Measurements from ENCODE around the gene C21orf91.
"Not testable (repeated sequence)": the region's sequence is repeated elsewhere in the genome, so short reads cannot be mapped to it uniquely, and the experiment has no call there.

C21orf91 gene

DNA sequence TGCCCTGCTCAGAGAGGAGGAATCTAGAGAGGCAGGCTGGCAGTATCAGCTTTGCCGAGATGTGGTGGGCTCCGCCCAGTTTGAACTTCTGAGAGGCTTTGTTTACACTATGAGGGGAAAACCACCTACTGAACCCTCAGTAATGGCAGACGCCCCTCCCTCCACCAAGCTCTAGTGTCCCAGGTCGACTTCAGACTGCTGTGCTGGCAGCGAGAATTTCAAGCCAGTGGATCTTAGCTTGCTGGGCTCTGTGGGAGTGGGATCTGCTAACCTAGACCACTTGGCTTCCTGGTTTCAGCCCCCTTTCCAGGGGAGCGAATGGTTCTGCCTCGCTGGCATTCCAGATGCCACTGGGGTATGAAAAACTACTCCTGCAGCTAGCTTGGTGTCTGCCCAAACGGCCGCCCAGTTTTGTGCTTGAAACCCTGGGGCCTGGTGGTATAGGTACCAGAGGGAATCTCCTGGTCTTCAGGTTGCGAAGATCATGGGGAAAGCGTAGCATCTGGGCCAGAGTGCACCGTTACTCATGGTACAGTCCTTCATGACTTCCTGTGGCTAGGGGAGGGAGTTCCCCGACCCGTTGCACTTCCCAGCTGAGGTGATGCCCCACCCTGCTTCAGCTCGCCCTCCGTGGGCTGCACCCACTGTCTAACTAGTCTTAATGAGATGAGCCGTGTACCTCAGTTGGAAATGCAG, 43.6 kb downstream of the C21orf91 start:
- no peak for DNase-seq

DNA sequence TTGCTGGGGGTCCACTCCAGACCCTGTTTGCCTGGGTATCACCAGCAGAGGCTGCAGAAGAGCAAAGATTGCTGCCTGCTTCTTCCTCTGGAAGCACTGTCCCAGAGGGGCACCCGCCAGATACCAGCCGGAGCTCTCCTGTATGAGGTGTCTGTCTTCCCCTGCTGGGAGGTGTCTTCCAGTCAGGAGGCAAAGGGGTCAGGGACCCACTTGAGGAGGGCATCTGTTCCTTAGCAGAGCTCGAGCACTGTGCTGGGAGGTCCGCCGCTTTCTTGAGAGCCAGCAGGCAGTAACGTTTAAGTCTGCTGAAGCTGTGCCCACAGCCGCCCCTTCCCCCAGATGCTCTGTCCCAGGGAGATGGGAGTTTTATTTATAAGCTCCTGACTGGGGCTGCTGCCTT, 44.1 kb downstream of the C21orf91 start:
- DNase-seq = not testable (repeated sequence)

DNA sequence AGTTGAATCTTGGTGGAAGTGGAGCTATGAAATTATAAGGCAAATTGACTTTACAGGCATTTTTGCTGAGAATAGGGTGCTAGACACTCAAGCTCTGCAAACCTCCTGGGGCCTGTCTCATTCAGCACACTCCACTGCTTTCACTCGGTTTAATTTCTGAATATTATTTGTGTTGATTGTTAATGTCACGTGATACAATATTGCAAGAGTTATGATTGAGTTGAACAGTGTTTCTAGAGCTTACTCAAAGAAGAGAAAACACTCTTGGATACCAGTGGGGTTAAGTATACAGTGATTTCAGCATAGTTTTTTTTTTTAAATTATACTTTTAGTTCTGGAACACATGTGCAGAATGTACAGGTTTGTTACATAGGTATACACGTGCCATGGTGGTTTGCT, 49.7 kb downstream of the C21orf91 start:
- no peak for DNase-seq

DNA sequence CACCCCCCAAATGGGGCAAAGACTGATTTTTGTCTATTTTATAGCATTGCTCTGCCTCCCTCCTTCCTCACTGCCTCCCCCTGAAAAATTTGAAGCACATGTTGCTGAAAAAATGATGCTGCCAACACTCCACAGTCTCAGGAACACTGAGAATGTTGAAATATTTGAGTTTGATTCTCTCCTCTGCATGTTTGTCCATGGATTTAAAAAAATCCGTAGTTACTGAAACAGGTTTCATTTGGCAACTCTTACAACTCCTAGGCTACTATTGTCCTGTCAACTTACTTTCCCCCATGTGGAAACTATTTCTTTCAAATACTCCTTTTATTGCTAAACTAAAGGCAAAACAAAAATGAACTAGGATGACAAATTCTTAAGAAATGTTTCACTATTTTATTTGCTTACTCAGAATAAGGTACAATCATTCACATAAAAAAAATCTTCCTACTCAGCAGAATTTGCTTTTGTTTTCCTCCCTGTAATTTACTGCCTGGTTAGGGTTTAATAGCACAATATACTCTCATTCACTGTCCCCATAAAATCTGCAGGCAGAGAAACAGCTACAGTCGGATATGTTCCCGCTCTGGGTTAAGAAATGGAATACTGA, 50.2 kb downstream of the C21orf91 start:
- DNase-seq = no peak

DNA sequence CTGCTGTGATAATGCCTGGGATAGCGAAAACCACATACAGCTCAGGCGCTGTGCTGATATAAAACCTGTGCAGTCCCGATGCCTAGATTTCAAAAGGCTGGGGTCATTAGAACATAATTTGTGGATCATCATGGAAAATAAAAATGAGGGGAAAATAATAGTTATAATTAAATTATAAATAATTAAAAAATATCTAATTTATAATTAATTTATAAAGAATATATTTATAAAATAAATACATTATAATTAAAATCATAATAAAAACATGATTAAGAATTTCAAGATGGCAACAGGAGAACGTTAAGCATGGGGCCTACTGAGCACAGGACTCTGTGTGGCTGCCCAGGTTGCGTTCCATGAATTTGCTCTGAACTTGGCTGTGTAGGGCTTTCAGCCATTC, 53.9 kb downstream of the C21orf91 start:
- DNase-seq = no peak

DNA sequence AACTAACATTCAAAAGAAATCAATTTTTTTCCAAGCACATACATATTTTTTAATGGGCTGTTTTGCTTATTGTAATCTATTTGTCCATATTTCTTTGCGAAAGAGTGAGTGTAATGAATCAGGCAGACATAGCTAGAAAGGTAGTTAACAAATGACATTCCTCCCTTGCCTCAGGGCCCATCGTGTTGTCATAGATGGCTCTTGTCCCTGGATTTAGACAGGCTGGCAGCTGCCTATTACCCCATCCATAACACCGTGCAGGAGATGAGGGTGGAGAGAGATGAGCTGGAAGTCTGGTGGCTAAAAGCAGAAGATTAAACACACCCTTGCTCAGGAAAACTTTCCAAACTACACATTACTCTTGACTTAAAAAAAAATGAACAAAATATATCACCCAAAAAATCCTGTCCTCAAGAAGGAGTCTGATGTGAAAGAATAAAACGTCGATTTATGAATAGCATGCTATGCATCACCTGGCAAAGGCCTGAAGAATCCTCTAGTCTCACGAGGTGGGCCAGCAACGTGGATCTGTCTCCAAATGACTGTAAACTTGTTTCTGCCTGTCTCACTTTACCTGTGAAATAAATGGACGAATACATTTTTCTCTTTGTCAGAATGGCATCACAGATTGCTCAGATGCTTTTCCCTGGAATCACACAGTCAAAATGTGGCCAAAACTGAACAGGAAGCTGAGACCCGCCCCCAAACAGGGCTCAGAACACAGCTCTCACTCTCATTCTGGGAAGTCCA, 55.7 kb downstream of the C21orf91 start:
- DNase-seq = no peak

DNA sequence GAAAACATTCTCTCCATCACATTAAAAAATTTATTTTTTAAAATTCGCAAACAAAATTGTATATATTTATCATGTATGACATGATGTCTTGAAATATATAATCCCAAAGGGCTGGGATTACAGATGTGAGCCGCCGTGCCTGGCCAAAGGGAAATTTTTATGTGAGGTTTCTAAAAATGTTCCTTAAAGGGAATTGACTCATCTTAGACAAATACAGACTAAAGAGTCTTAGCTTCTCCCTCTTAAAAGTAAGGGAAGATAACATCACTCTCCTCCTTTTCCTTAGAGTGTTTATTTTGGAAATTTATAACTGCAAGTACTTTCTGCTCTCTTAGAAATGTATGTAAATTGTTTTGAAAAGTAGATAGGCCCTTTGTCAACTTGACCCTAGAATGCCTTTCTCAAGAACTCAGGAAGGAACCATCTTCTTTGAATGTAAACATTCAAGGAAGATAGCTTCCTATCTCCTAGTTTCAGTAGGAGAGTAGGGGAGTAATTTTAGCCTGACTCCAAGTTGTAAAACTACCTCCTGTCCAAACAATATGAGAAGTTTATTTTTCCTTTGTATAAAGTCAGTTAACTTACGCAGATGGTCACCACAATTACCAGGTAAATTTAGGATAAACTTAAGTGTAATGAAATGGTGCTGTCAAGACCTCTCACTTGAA, 59.5 kb downstream of the C21orf91 start:
- no peak for DNase-seq

DNA sequence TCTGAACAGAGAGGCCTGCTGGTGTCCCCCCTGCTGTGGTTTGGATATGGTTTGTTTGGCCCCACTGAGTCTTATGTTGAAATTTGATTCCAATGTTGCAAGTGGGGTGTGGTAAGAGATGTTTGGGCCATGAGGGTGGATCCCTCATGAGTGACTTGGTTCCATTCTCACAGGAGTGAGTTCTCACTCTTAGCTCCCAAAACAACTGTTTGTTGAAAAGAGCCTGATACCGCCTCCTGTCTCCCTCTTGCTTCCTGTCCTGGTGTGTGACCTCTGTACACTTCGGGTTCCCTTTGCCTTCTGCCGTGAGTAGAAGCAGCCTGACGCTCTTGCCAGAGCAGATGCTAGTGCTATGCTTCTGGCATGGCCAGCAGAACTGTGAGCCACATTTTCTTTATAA, 60.5 kb downstream of the C21orf91 start:
- no peak for DNase-seq

DNA sequence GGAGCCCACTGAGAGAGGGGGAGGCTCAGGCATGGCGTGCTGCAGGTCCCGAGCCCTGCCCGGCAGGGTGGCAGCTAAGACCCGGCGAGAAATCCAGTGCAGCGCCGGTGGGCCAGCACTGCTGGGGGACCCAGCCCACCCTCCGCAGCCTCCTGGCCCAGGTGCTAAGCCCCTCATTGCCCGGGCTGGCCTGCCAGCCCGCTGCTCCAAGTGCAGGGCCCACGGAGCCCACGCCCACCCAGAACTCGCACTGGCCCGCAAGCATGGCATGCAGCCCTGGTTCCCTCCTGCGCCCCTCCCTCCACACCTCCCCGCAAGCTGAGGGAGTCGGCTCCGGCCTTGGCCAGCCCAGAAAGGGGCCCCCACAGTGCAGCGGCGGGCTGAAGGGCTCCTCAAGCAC, 61.5 kb downstream of the C21orf91 start:
- DNase-seq = no peak

DNA sequence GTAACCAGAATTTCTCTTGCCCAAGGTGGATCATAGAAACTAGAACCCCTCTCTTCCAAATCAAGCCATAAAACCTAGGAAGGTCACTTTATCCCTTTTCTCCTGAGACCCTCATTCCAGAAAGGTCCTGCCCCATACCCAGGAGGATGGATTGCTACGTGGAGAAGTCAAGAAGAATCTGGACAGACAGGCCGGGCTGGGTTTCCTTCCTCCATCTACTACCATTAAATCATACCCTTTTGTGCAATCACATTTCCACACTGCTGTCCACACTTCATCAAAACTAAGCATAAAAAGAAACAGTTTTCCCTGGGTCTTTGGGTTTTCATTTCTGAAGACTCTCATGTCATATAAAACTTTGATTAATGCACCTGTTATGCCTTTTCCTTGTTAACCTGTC, 65.4 kb downstream of the C21orf91 start:
- DNase-seq = no peak

DNA sequence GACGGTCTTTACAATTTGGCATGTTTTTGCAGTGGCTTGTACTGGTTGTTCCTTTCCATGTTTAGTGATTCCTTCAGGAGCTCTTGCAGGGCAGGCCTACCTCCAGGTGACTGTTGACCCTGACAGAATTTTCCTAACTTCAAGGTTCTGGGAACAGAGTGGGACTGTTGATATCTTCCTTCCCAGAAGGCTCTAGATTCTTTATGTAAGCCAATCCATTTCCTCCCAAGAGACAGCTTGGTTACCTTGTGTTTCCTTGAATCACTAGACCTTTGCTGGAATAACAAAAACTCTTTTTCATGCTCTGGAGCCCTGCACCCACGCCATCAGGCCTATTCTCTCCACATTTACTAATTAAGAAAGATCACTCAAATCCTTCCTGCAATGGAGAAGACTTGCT, 67.0 kb downstream of the C21orf91 start:
- no peak for DNase-seq

DNA sequence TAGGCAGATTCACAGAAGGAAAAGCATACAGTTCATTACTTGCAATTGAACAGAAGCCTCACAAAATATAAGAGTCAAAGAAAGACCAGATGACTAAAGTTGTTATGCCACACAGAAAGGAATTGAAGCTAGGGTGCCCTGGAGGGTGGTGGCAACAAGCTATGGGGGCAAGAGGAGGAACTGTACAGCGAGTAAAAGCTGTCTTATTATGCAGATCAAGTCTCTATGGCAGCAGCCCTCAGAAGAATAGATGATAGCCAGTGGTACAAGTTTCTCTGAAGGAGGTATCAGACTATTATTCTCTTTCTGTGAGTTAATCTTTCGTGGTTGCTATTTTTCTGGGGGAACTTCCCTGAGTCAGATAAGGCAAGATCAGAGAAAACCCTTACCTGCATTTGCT, 72.2 kb downstream of the C21orf91 start:
- no peak for DNase-seq

DNA sequence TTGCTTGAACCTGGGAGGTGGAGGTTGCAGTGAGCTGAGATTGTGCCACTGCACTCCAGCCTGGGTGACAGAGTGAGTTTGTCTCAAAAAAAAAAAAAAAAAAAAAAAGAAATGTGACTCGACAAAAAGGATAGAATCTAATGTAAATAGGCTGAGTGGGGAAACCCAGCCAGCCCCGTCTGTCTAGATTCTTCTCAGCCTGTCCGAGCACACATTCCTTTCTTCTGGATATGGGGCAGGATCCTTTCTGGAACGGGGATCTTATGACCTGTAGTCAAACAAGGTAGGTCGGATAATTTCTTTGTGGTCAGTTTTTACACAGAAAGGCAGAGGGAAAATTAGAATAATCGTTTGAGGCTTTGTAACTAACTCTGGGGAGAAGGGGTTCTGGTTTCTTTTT, 74.1 kb downstream of the C21orf91 start:
- no peak for DNase-seq

DNA sequence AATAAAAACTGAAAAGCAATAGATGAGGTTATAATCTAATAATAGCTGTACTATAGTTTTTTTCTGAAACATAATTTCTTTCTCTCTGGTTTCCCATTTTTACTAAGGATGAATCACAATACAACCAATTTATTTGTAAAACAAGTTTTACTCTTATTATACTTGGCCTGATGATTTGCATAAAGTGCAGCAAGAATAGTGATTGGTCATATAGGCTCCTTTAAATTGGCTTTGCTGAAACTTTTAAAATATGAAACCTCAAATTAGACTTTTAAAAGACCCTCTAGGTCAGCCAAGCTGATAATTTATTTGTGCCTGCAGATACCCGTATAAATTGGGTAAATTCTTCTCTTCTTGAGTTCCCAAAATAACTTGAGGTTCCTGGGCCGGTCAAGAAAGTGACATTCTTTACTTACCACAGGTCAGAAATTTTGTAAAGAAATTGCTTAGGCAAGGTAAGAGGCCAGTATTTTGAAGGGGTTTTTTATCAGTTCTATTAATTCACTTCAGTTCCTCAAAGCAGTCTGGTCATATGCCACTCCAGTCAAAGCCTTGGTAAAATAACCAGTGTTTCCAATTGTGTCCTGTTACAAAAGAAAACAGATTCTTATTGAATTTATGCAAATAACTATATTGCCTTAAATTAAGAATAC, 76.1 kb downstream of the C21orf91 start:
- DNase-seq = no peak

DNA sequence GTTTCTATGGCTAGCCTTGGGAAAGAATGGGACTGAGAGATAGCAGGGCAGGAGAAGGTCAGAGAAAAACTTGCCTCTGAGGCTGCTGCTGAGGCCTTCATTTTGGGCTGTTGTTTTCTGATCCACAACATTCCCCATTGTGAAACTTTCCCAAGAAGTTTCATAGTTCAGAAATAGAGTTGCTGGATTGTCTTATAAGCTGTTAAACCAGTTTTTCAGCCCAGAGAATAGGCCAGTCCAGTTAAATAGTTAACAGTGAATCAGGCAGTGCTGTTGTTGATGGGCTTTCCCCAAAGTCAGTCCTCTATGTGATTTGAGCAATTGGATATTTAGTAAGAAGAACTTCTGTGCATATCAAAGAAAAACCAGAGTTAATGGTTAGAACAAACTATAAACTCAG, 77.0 kb downstream of the C21orf91 start:
- no peak for DNase-seq

Data from right forelimb (tissue), 1 donor.